Astrocyte of the spinal cord (primary cell): ENCODE results near the gene SMG1.
"Not testable (repeated sequence)": the region's sequence is repeated elsewhere in the genome, so short reads cannot be mapped to it uniquely, and the experiment has no call there.

Source experiments
- DNase-seq: peaks from one replicate; pipeline ENCODE4 v3.0.0; 2011; ENCODE audit warnings: low read depth, low spot score
- H3K4me3 ChIP-seq: 2 replicates; pipeline ENCODE4 v1.5.1; 2011; ENCODE audit warnings: low read depth, mild to moderate bottlenecking, low read length, moderate library complexity
- in situ Hi-C: cut with HindIII; loops from 2 replicates; pipeline ENCODE4 v1.10.0; 2017; ENCODE audit warnings: low sequenced_read_pairs
- TF ChIP-seq, protein P1 (sequence below): IDR thresholded peaks from 2 replicates; pipeline ENCODE4 v1.5.1; 2012; ENCODE audit warnings: low read depth, mild to moderate bottlenecking, low read length, inconsistent platforms

Gene SMG1

DNA sequence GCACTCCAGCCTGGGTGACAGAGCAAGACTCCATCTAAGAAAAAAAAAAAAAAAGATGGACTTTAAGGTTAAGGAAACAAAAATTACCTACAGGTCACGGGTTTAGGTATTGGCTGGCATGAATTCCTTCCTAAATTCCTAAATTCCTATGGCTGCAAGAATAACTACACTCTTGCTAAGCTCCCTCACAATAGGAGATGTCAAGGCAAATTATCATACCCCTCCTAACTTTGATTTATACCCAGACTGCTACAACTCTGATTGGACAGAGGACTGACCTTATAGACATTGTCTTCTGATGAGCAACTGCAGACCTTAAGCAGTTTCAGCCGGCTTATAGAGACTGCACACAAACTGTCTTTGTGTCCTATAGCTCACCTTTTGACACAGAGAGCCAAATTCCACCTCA, 32.4 kb upstream of the SMG1 start:
- TF ChIP-seq, protein P1, sequence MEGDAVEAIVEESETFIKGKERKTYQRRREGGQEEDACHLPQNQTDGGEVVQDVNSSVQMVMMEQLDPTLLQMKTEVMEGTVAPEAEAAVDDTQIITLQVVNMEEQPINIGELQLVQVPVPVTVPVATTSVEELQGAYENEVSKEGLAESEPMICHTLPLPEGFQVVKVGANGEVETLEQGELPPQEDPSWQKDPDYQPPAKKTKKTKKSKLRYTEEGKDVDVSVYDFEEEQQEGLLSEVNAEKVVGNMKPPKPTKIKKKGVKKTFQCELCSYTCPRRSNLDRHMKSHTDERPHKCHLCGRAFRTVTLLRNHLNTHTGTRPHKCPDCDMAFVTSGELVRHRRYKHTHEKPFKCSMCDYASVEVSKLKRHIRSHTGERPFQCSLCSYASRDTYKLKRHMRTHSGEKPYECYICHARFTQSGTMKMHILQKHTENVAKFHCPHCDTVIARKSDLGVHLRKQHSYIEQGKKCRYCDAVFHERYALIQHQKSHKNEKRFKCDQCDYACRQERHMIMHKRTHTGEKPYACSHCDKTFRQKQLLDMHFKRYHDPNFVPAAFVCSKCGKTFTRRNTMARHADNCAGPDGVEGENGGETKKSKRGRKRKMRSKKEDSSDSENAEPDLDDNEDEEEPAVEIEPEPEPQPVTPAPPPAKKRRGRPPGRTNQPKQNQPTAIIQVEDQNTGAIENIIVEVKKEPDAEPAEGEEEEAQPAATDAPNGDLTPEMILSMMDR, result no peak
- in situ Hi-C loops, result no loop called here
- no peak for DNase-seq
- H3K4me3 ChIP-seq, result no peak overlapping the region

- H3K4me3 ChIP-seq, DNase-seq, in situ Hi-C loops: not testable (repeated sequence)
Measured at GRCh38 chr16:18956658-18957241, 30.5 kb upstream of the SMG1 start.

- H3K4me3 ChIP-seq, DNase-seq, in situ Hi-C loops: not testable (repeated sequence)
Measured at GRCh38 chr16:18955874-18956580, 29.8 kb upstream of the SMG1 start.

DNA sequence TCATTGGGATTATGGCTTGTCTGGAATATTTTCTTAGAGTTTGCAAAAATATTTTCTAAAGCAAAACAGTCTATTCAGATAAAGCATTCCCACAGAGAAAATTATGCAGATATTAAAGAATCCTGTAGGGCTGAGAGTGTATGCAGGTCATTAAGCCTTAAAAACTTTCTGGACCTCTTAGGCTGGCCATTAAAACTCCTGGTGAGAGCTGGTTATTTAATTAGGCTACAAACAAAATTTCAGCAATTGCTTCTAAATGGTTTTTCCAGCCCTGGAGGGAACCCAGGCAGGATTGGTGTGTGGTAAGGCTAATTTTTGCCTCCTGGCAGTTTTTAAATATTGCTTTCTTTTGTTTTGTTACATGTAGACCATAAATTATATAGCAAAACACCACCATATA, 27.3 kb upstream of the SMG1 start:
- DNase-seq, result no peak
- H3K4me3 ChIP-seq, result no peak overlapping the region
- in situ Hi-C loops, result no loop called here
- TF ChIP-seq, protein P1, result no peak

DNA sequence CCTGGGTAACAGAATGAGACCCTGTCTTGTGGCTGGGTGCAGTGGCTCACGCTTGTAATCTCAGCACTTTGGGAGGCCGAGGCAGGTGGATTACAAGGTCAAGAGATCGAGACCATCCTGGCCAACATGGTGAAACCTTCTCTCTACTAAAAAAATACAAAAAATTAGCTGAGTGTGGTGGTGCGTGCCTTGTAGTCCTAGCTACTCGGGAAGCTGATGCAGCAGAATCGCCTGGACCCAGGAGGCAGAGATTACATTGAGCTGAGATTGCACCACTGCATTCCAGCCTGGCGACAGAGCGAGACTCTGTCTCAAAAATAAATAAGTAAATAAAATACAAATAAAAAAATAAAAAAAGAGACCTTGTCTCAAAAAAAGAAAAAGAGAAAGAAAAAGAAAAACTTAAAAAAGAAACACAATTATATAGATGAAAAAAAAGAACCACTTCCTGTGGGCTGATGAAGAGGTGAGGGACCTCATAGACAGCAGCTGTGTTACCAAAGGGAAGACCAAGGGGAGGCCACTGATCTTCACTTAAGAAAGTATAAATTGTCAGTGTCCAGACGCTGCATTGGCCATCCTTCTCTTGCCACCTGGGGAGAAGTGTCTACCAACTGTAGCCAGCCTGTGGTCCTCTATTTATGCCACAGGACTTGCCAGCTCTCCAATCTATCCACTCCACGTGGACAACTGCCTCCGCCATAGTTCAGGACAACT, 24.4 kb upstream of the SMG1 start:
- no peak for DNase-seq
- no peak overlapping the region for H3K4me3 ChIP-seq
- TF ChIP-seq, protein P1, result no peak
- in situ Hi-C loops, result no loop called here

GRCh38 chr16:18948372-18949020, 22.3 kb upstream of the SMG1 start:
- DNase-seq, result no peak
- in situ Hi-C loops, result no loop called here
- TF ChIP-seq, protein P1, result no peak
- H3K4me3 ChIP-seq, result no peak overlapping the region

DNA sequence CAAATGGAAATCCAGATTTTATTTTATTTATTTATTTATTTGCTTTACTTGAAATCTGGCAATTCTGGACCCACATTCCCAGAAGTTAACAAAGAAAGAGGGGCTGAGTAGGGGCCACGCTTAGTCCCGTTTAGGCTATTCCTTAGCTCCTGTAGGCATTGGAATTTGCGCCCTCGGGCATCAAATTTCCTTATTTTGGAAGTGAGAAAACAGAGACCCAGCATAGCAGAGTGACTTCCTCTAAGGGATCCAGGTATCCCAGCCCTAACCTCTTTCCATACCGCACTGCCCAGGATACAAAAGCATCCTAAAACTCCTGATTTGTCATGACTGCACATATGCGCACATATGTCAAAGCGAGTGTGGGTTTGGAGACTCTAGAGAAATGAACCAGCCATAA, 19.0 kb upstream of the SMG1 start:
- in situ Hi-C loops, result no loop called here
- no peak for DNase-seq
- TF ChIP-seq, protein P1, result no peak
- H3K4me3 ChIP-seq, result no peak overlapping the region
